Activated naive CD8-positive, alpha-beta T cell treated with anti-CD3 and anti-CD28 coated beads, Interleukin-2, amount 10 ng/mL, durations not matched to agents 7 days and 5 days (primary cell): ENCODE data around the gene USP44. TPM values are rescaled to one million over a fixed set of nuclear protein-coding genes. Genes with fewer than 3 reads are reported as not detected.

Experiments used
- ATAC-seq: fragments of 150-1000 bp; cut with Tn5 transposase; one replicate; pipeline ENCODE4 v1.10.0; 2021; ENCODE audit warnings: low read depth, moderate library complexity
- POLR2A ChIA-PET: fragments of 350-600 bp; sonication (Branson Sonifier 250); formaldehyde crosslinking; loops from one replicate; lab custom pipeline; 2021; ENCODE audit warnings: antibody characterized with exemption; lab: Charles Lee
- DNase-seq: peaks from one replicate; pipeline ENCODE4 v3.0.0; 2021
- H3K27ac Mint-ChIP-seq: one replicate; pipeline ENCODE4 v1.8.0; 2022; ENCODE audit warnings: mild to moderate bottlenecking, mixed read lengths
- H3K27me3 Mint-ChIP-seq: one replicate; pipeline ENCODE4 v1.8.0; 2022; ENCODE audit warnings: mild to moderate bottlenecking, moderate library complexity, mixed read lengths
- H3K36me3 Mint-ChIP-seq: one replicate; pipeline ENCODE4 v1.8.0; 2021; ENCODE audit warnings: mild to moderate bottlenecking, mixed read lengths
- H3K4me1 Mint-ChIP-seq: one replicate; pipeline ENCODE4 v1.8.0; 2021; ENCODE audit warnings: mixed read lengths
- H3K4me3 Mint-ChIP-seq: one replicate; pipeline ENCODE4 v1.8.0; 2022; ENCODE audit warnings: mild to moderate bottlenecking, moderate library complexity, mixed read lengths
- H3K9me3 Mint-ChIP-seq: one replicate; pipeline ENCODE4 v1.8.0; 2021; ENCODE audit warnings: mixed read lengths
- total RNA-seq, 2 experiments: library from RNA; stranded (reverse); gene quantifications; one replicate each; pipeline ENCODE4 v1.2.3, GENCODE V29; 2021

USP44 gene
- total RNA-seq, 2 experiments from 2014 or later: 25.8 to 28.8 TPM

DNA sequence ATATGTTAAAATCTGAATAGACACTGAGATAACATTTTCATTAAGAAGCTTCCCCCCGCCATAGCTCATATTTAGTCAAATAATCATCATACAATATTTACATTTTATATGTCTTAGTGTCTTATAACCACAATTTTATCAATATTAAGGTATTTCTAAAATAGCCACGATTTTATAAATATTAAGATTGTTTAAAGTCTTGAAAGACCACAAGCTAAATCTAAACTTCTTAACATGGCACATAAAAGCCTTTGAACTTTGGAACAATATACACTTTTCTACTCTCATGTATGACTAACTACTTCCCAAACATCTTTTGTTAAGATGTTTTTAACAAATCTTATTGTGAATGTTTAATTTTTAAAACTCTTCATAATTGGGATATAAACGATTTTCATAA lies 6.5 kb downstream of the USP44 start:
- no peak for DNase-seq
- peaks cover 2% of the 10 kb centered on the region for H3K9me3 Mint-ChIP-seq
- no peak overlapping the region for H3K4me3 Mint-ChIP-seq
- no peak overlapping the region for H3K27ac Mint-ChIP-seq
- H3K27me3 Mint-ChIP-seq: no peaks in the 10 kb centered on the region
- H3K4me1 Mint-ChIP-seq: peaks cover 28% of the 10 kb centered on the region
- peaks cover 7% of the 10 kb centered on the region for H3K36me3 Mint-ChIP-seq
- no peak for ATAC-seq
- POLR2A ChIA-PET: no interaction called here

DNA sequence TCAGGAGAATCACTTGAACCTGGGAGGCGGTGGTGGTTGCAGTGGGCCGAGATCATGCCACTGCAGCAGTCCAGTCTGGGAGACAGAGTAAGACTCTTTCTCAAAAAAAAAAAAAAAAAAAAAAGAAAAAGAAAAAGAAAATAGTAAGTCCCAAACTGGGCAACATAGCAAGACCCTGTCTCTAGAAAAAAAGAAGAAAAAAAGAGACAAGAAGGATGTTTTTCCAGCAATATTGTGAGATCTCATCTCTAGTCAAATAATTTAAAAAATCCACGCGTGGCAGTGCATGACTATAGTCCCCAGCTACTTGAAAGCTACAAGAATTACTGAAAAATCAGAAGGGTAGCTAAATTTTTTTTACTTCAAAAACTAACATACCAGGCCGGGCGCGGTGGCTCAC lies 8.0 kb downstream of the USP44 start:
- no peaks in the 10 kb centered on the region for H3K27me3 Mint-ChIP-seq
- peaks cover 2% of the 10 kb centered on the region for H3K36me3 Mint-ChIP-seq
- H3K9me3 Mint-ChIP-seq: no peaks in the 10 kb centered on the region
- no peak overlapping the region for H3K27ac Mint-ChIP-seq
- H3K4me3 Mint-ChIP-seq: no peak overlapping the region
- no peak for DNase-seq
- peaks cover 22% of the 10 kb centered on the region for H3K4me1 Mint-ChIP-seq
- POLR2A ChIA-PET: no interaction called here
- ATAC-seq: no peak

DNA sequence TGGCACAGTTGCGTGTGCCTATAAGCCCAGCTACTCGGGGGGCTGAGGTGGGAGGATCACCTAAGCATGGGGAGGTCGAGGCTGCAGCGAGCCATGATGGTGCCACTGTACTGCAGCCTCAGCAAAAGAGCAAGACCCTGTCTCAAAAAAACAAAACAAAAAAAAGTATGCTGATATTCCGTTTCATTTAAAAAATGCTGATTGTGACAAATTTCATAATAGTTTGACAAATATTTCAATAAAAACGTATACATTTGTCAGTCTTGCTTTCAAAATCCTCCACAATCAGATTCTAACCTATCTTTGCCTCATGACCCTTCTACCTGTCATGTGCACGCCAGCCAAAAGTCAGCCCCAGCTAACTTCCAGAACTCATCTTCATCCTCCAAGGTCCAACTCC lies 9.8 kb downstream of the USP44 start:
- DNase-seq: no peak
- Mint-ChIP-seq H3K9me3 (no peaks in the 10 kb centered on the region), H3K27me3 (no peaks in the 10 kb centered on the region), H3K4me3 (no peak overlapping the region), H3K36me3 (peaks cover under 1% of the 10 kb centered on the region), H3K4me1 (peaks cover 11% of the 10 kb centered on the region), H3K27ac (no peak overlapping the region)
- no peak for ATAC-seq
- POLR2A ChIA-PET: no interaction called here

DNA sequence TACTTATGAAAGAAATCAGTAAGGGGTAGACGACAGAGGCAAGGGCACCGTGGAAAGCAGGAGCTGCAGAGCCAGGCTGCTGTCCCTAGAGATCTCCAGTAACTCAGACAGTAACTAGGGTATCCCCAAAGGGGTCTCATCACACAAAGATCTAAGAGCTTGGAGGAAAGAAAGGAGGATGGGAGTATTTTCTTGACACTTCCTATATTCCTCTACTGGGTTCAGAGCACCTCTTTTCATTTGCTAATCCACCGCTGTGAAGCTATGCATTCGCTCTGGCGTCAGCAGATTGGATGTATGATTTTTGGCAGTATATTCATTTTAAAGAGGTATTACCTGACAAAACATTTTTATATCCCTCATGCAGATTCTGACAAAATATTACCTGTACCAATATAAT lies 12.6 kb downstream of the USP44 start:
- H3K36me3 Mint-ChIP-seq: peaks cover 3% of the 10 kb centered on the region
- POLR2A ChIA-PET: interaction anchor here (0.7 kb wide), 1 partner anchor 9 kb away, joined by 3 read pairs; no protein-coding TSS in a partner anchor
- H3K9me3 Mint-ChIP-seq: no peaks in the 10 kb centered on the region
- ATAC-seq (no peak), DNase-seq (no peak)
- H3K27me3 Mint-ChIP-seq: no peaks in the 10 kb centered on the region
- H3K4me3 Mint-ChIP-seq: no peak overlapping the region
- H3K27ac Mint-ChIP-seq: no peak overlapping the region
- H3K4me1 Mint-ChIP-seq: peaks cover 6% of the 10 kb centered on the region

DNA sequence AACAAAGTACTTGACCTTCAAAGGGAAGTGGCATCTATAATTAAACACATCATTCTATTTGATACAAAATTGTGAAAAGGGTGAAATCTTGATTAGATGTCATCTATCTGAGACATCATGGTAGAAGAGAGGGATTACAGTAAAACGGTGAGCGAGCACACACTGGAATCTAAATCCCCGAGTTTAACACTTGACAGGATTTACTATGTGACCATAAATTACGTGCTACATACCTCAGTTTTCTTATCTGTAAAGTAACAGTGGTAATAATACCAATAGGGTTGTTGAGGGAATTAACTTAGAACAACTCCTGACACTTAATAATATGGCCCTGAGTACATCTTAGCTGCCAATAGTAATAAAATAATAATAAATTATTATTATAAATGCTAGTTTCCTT lies 13.3 kb downstream of the USP44 start:
- peaks cover 5% of the 10 kb centered on the region for H3K36me3 Mint-ChIP-seq
- ATAC-seq (no peak), DNase-seq (no peak)
- POLR2A ChIA-PET: no interaction called here
- no peak overlapping the region for H3K27ac Mint-ChIP-seq
- no peaks in the 10 kb centered on the region for H3K27me3 Mint-ChIP-seq
- no peaks in the 10 kb centered on the region for H3K9me3 Mint-ChIP-seq
- H3K4me3 Mint-ChIP-seq: no peak overlapping the region
- peaks cover 6% of the 10 kb centered on the region for H3K4me1 Mint-ChIP-seq

DNA sequence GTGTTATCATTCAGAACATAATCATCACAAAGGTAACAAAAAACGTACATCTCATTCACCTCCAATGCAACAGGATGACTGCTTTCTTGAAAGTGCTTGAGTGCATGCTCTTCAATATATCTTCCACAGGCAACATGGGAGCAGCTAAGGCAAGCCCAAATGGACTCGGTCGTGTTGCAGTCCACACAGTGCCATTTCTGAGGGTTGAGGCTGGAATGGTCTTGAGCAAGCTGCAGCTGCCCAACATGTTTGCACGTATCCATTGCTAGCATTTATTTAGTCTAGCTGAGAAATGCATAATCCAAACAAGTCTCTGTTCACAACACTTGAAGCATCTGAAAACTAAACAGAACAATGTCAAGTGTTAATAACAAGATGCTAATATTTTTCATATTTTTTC lies 17.3 kb downstream of the USP44 start:
- peaks cover 6% of the 10 kb centered on the region for H3K4me1 Mint-ChIP-seq
- H3K4me3 Mint-ChIP-seq: no peak overlapping the region
- H3K9me3 Mint-ChIP-seq: no peaks in the 10 kb centered on the region
- no peaks in the 10 kb centered on the region for H3K27me3 Mint-ChIP-seq
- H3K27ac Mint-ChIP-seq: no peak overlapping the region
- ATAC-seq: no peak
- peaks cover 10% of the 10 kb centered on the region for H3K36me3 Mint-ChIP-seq
- DNase-seq: no peak
- POLR2A ChIA-PET: interaction anchor here (0.7 kb wide), 1 partner anchor 325 kb away, joined by 3 read pairs; the partner anchor contains the start of gene SNRPF

DNA sequence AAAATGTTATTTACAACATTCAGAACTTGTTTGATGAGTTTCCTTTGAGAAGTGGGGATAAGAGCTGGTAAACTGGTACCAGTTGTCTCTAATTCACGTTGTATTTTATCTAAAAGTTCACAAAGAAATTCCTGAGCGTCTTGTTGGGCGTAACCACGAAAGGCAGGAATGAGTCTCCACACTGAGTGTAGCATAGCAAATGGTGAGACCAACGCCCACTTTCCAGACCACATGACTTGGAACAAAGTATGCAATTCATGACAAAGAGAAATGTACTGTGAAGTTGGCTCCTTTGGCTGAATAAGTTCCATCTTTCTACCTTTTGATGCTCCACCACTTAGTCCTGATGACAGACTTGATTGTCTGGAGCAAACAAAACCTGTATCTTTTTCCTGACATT lies 18.4 kb downstream of the USP44 start:
- Mint-ChIP-seq H3K36me3 (peaks cover 17% of the 10 kb centered on the region), H3K4me3 (no peak overlapping the region), H3K27ac (no peak overlapping the region), H3K9me3 (no peaks in the 10 kb centered on the region), H3K27me3 (no peaks in the 10 kb centered on the region), H3K4me1 (peaks cover 10% of the 10 kb centered on the region)
- POLR2A ChIA-PET: no interaction called here
- ATAC-seq (no peak), DNase-seq (no peak)

DNA sequence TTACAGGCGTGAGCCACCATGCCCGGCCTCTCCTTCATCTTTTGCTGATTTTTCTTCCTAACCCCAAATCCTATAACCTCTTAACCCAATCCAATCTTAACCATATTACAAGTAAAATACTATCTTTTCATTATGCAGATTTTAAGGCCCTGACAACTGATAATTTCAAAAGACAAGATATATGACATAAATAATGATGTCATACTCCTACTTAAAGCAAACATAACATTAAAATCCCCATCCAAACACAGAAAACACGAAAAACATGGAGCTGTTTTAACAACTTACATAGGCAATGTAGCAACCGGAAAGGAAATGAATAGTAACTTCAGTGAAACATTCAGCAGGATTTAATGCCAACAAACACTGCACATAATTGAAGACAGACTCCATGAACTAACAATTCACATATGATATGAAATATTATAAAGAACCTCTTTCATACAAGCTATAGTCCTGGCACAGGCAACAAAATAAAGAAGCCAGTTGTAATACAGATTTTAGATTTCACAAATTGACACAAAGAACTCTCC lies 21.5 kb downstream of the USP44 start:
- Mint-ChIP-seq H3K4me1 (peaks cover 10% of the 10 kb centered on the region), H3K36me3 (peaks cover 17% of the 10 kb centered on the region), H3K27ac (no peak overlapping the region), H3K4me3 (no peak overlapping the region), H3K9me3 (no peaks in the 10 kb centered on the region), H3K27me3 (no peaks in the 10 kb centered on the region)
- POLR2A ChIA-PET: no interaction called here
- no peak for DNase-seq
- ATAC-seq: no peak

DNA sequence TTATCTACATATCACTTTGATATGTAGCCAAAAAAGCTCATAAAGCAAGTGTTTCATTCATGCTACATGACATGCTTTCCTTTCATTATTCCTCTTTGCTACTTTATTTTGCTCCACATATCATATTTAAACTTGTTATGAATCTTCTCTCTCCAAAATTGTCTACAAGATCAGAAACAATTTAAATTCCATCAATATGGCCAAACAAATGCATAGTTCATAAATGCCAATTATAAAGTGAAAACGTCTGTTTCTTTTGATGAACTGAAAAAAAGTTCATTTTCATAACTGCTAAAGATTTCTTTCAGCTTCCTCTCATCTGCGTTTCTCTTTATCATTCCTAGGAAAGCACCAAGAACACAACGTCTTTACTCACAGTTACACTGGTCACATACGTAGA lies 22.8 kb downstream of the USP44 start:
- peaks cover 9% of the 10 kb centered on the region for H3K4me1 Mint-ChIP-seq
- POLR2A ChIA-PET: no interaction called here
- DNase-seq: no peak
- no peak overlapping the region for H3K27ac Mint-ChIP-seq
- no peak overlapping the region for H3K4me3 Mint-ChIP-seq
- no peaks in the 10 kb centered on the region for H3K9me3 Mint-ChIP-seq
- H3K36me3 Mint-ChIP-seq: peaks cover 15% of the 10 kb centered on the region
- H3K27me3 Mint-ChIP-seq: no peaks in the 10 kb centered on the region
- no peak for ATAC-seq

DNA sequence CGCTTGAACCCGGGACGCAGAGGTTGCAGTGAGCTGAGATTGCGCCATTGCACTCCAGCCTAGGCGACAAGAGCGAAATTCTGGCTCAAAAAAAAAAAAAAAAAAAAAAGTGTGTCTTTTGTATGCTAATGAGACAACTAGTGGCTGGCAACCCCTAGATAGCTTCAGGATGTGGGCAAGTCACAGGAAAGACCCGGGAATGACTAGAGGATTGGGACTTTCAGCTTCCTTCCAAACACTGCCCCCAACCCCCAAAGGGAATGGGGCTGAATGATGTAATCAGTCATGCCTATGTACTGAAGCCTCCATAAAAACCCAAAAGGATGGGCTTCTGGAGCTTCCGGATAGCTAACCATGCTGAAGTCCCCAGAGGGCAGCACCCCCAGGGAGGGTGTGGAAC lies 28.6 kb downstream of the USP44 start:
- H3K27me3 Mint-ChIP-seq: no peaks in the 10 kb centered on the region
- H3K27ac Mint-ChIP-seq: no peak overlapping the region
- ATAC-seq: no peak
- no peaks in the 10 kb centered on the region for H3K4me1 Mint-ChIP-seq
- no peak overlapping the region for H3K4me3 Mint-ChIP-seq
- H3K9me3 Mint-ChIP-seq: no peaks in the 10 kb centered on the region
- peaks cover 26% of the 10 kb centered on the region for H3K36me3 Mint-ChIP-seq
- POLR2A ChIA-PET: interaction anchor here (0.6 to 1.0 kb wide), 2 partner anchors 49 to 304 kb away, joined by 3 read pairs; no protein-coding TSS in a partner anchor
- no peak for DNase-seq

DNA sequence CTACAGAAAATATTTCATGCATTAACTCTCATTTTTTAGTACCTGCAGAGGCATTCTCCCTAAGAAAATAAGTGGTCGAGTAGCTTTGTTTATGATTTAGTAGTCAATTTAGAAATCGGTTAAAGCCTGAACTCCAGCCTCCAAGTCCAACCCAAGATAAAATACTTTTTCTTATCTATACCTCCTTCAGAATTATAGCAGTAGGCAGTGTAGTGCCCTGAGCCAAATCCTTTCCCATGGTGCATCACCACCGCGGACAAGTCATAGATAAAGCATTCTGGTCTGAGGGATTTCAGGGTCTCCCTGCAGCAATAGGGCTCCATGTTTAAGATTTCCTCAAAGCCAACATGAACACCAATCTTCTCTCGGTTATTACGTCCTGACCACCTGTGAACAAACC lies 30.5 kb downstream of the USP44 start:
- Mint-ChIP-seq H3K36me3 (peaks cover 29% of the 10 kb centered on the region), H3K27me3 (no peaks in the 10 kb centered on the region), H3K9me3 (no peaks in the 10 kb centered on the region), H3K4me3 (no peak overlapping the region), H3K27ac (no peak overlapping the region), H3K4me1 (no peaks in the 10 kb centered on the region)
- ATAC-seq: no peak
- POLR2A ChIA-PET: no interaction called here
- no peak for DNase-seq

DNA sequence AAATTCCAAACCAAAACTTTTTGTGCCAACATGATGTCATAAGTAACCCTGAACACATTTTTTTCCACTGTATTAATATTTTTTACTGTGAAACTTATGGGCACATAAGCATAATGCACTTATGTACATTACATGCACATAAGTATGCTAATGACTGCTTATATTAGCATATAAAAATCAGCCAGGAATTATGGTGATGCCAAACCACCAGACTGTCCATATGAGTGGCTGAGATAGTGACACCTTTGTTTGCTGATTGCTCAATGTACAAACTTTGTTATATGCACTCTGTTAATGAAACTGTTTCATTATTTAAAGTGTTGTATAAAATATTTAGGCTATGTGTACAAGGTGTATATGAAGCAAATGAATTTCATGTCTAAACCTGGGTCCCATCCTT lies 32.3 kb downstream of the USP44 start:
- H3K36me3 Mint-ChIP-seq: peaks cover 34% of the 10 kb centered on the region
- ATAC-seq (no peak), DNase-seq (no peak)
- H3K4me1 Mint-ChIP-seq: no peaks in the 10 kb centered on the region
- POLR2A ChIA-PET: no interaction called here
- no peak overlapping the region for H3K4me3 Mint-ChIP-seq
- H3K9me3 Mint-ChIP-seq: no peaks in the 10 kb centered on the region
- no peak overlapping the region for H3K27ac Mint-ChIP-seq
- no peaks in the 10 kb centered on the region for H3K27me3 Mint-ChIP-seq

DNA sequence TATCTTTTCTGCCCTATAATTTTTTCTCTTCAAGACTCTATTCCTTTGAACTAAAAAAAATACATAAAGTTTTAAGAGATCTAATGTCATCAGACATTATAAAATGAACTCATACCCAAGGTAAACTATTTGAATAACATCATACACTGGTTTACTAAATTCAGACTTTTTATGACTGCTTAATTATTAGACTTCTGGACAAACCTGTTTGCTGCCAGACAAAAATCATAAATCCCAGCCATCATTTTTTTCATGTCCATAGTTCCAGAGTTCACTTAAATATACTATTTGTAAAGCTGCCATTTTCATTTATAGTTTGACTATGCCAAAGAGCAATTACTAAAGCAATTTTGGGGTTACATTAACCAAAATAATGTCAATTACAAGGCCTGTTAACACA lies 34.0 kb downstream of the USP44 start:
- Mint-ChIP-seq H3K4me1 (no peaks in the 10 kb centered on the region), H3K27me3 (no peaks in the 10 kb centered on the region), H3K4me3 (no peak overlapping the region), H3K27ac (no peak overlapping the region), H3K36me3 (peaks cover 36% of the 10 kb centered on the region), H3K9me3 (no peaks in the 10 kb centered on the region)
- POLR2A ChIA-PET: no interaction called here
- no peak for ATAC-seq
- no peak for DNase-seq

DNA sequence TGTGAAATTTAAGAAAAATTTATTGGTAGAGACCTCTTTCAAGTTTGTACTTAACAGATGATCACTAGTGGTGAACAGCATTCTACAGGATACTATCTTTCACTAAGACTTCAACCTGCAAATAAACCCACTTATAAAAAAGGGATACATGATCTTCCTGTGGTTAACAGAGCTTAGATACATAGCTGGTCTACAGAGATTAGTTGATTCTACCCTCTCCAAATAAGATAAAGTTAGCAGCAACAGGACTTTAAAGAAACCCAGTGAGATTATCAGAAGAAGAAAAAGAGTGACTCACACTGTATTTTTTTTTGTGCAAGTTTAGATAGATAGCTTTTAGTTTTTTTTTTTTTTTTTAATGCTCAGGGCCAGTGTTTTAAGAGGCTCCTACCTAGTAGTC lies 34.5 kb downstream of the USP44 start:
- peaks cover 36% of the 10 kb centered on the region for H3K36me3 Mint-ChIP-seq
- H3K27me3 Mint-ChIP-seq: no peaks in the 10 kb centered on the region
- H3K27ac Mint-ChIP-seq: no peak overlapping the region
- no peaks in the 10 kb centered on the region for H3K9me3 Mint-ChIP-seq
- ATAC-seq: no peak
- POLR2A ChIA-PET: no interaction called here
- H3K4me3 Mint-ChIP-seq: no peak overlapping the region
- no peaks in the 10 kb centered on the region for H3K4me1 Mint-ChIP-seq
- no peak for DNase-seq

DNA sequence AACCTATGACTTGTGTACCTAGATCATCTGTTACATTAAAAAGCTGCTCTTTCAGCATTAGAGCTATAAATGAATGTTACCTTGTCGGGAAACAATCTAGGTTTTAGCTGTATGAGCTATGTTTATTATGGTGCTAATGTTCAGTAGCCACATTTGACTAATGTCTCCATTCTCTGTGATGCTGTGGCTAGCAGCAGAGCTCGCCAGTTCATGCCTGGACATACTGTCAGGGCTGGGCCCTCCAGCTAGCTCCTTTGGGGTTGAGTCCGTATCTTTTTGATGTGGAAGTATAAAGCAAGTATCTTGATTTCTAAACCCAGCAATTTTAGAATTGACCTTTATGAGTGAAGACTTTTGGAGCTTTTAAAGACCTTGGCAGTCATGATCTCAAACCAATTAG lies 36.1 kb downstream of the USP44 start:
- ATAC-seq (no peak), DNase-seq (no peak)
- Mint-ChIP-seq H3K27ac (no peak overlapping the region), H3K9me3 (no peaks in the 10 kb centered on the region), H3K4me1 (no peaks in the 10 kb centered on the region), H3K36me3 (peaks cover 32% of the 10 kb centered on the region), H3K4me3 (no peak overlapping the region), H3K27me3 (no peaks in the 10 kb centered on the region)
- POLR2A ChIA-PET: no interaction called here
